B cell (primary cell): ENCODE measurements around the gene PDE11A. TPM values are rescaled to one million over a fixed set of nuclear protein-coding genes. Genes with fewer than 3 reads are reported as not detected.

ENCODE experiments used
- ATAC-seq: fragments of 200-7000 bp; cut with Tn5 transposase; one replicate; pipeline ENCODE4 v1.10.0; 2021; ENCODE audit warnings: low read depth, mild to moderate bottlenecking, moderate number of reproducible peaks, moderate library complexity
- CTCF ChIA-PET: fragments of 350-600 bp; sonication (Branson Sonifier 250); formaldehyde crosslinking; loops from one replicate; lab custom pipeline; 2021; ENCODE audit warnings: antibody characterized with exemption, inconsistent platforms; lab: Charles Lee
- POLR2A ChIA-PET: fragments of 350-600 bp; sonication (Branson Sonifier 250); formaldehyde crosslinking; loops from one replicate; lab custom pipeline; 2021; ENCODE audit warnings: antibody characterized with exemption; lab: Charles Lee
- DNase-seq: peaks from one replicate; pipeline ENCODE4 v3.0.0; 2013
- H2AFZ ChIP-seq: 2 replicates; pipeline ENCODE4 v1.6.1; 2012; ENCODE audit warnings: mild to moderate bottlenecking, low read depth, low read length; ENCODE audit not compliant: insufficient read depth, poor library complexity, severe bottlenecking
- H3K27ac ChIP-seq, 2 donors: 1 replicate in 1 of 2; 2 replicates in 1 of 2; pipeline ENCODE4 v1.5.1; 2012 to 2013; ENCODE audit warnings: low read length in 2 of 2, mild to moderate bottlenecking in 2 of 2, moderate library complexity in 1 of 2
- H3K27me3 ChIP-seq, 4 experiments: fragments of 200-600 bp in 1 of 4; sonication (generic) in 1 of 4; replicated peaks in 1 of 4; 1 replicate in 2 of 4; 2 replicates in 2 of 4; pipeline versions ENCODE4 v1.6.1 to v1.7.0; 2013 to 2016; ENCODE audit warnings: low read length in 3 of 4, mild to moderate bottlenecking in 2 of 4, mixed read lengths in 1 of 4, moderate library complexity in 1 of 4; ENCODE audit not compliant: insufficient read depth in 4 of 4, control insufficient read depth in 3 of 4; ENCODE audit errors: control extremely low read depth in 1 of 4
- H3K36me3 ChIP-seq, 2 experiments: replicated peaks in 1 of 2; 1 replicate in 1 of 2; 2 replicates in 1 of 2; pipeline versions ENCODE4 v1.6.1 to v1.7.1; 2013; ENCODE audit warnings: low read length in 1 of 2; ENCODE audit not compliant: insufficient read depth in 2 of 2, control insufficient read depth in 1 of 2; ENCODE audit errors: control extremely low read depth in 1 of 2, extremely low read depth in 1 of 2
- H3K4me1 ChIP-seq, 2 donors: fragments of 200-600 bp in 1 of 2; sonication (generic) in 1 of 2; 1 replicate in 1 of 2; 2 replicates in 1 of 2; pipeline versions ENCODE4 v1.5.1 to v1.6.1; 2013 to 2017; ENCODE audit warnings: low read length in 2 of 2; ENCODE audit not compliant: control insufficient read depth in 2 of 2, insufficient read depth in 2 of 2
- H3K4me2 ChIP-seq: replicated peaks from 2 replicates; pipeline ENCODE3; 2012; ENCODE audit warnings: mild to moderate bottlenecking, low read depth, low read length; ENCODE audit not compliant: poor library complexity, severe bottlenecking
- H3K4me3 ChIP-seq, 5 experiments: fragments of 200-600 bp in 1 of 5; sonication (generic) in 1 of 5; 1 replicate in 3 of 5; 2 replicates in 2 of 5; pipeline versions ENCODE4 v1.5.1 to v1.7.0; 2011 to 2016; ENCODE audit warnings: low read length in 4 of 5, mild to moderate bottlenecking in 4 of 5, low read depth in 2 of 5, control low read depth in 1 of 5, moderate library complexity in 1 of 5; ENCODE audit not compliant: insufficient read depth in 1 of 5; ENCODE audit errors: control extremely low read depth in 1 of 5, extremely low read depth in 1 of 5
- H3K79me2 ChIP-seq: fragments of 200-600 bp; sonication (generic); one replicate; pipeline ENCODE4 v1.6.0; 2016; ENCODE audit warnings: low read length; ENCODE audit not compliant: control insufficient read depth, insufficient read depth
- H3K9ac ChIP-seq: fragments of 200-600 bp; sonication (generic); 2 replicates; pipeline ENCODE4 v1.6.1; 2017; ENCODE audit warnings: mild to moderate bottlenecking, low read length, moderate library complexity
- H3K9me3 ChIP-seq, 3 donors: one replicate each; pipeline versions ENCODE4 v1.6.1 to v1.7.1; 2013; ENCODE audit warnings: low read length in 2 of 3; ENCODE audit not compliant: control insufficient read depth in 2 of 3, insufficient read depth in 1 of 3; ENCODE audit errors: control extremely low read depth in 1 of 3
- H4K20me1 ChIP-seq: 2 replicates; pipeline ENCODE4 v1.6.0; 2012; ENCODE audit warnings: mild to moderate bottlenecking, low read length; ENCODE audit not compliant: insufficient read depth, control insufficient read depth, poor library complexity, severe bottlenecking
- H3K27ac Mint-ChIP-seq: one replicate; pipeline ENCODE4 v1.8.0; 2021; ENCODE audit warnings: mixed read lengths
- H3K27me3 Mint-ChIP-seq: one replicate; pipeline ENCODE4 v1.8.0; 2021; ENCODE audit warnings: mixed read lengths
- H3K4me1 Mint-ChIP-seq: one replicate; pipeline ENCODE4 v1.8.0; 2021; ENCODE audit warnings: mixed read lengths
- H3K4me3 Mint-ChIP-seq: one replicate; pipeline ENCODE4 v1.8.0; 2021; ENCODE audit warnings: mixed read lengths
- H3K9me3 Mint-ChIP-seq: one replicate; pipeline ENCODE4 v1.8.0; 2022; ENCODE audit warnings: mixed read lengths; ENCODE audit not compliant: insufficient read depth
- CTCF ChIP-seq: fragments of 200-600 bp; IDR thresholded peaks from one replicate; pipeline ENCODE4 v1.8.0; 2022; ENCODE audit warnings: antibody characterized with exemption, mild to moderate bottlenecking
- EZH2 ChIP-seq: IDR thresholded peaks from 2 replicates; pipeline ENCODE4 v1.6.1; 2012; ENCODE audit warnings: borderline replicate concordance, low read depth, mild to moderate bottlenecking, moderate library complexity, low read length; ENCODE audit not compliant: insufficient read depth, poor library complexity, severe bottlenecking
- WGBS: methylation state at CpG from one replicate; pipeline ENCODE4 v1.1.5; 2013; ENCODE audit warnings: missing lambda C conversion rate; ENCODE audit not compliant: insufficient coverage; 5-methylcytosine and 5-hydroxymethylcytosine counted together
- intact Hi-C: fragments of 100-400 bp; cut with micrococcal nuclease; formaldehyde crosslinking; loops from one replicate; pipeline ENCODE4 v1.10.0; 2022
- polyA plus RNA-seq: library from polyadenylated mRNA; depleted of rRNA; stranded (reverse); fragments of >200 nt; gene quantifications from 2 replicates; pipeline ENCODE4 v1.2.3, GENCODE V29; 2012
- total RNA-seq, 2 donors: library from RNA; stranded (reverse); fragments of 120-200 nt in 1 of 2; gene quantifications; 1 replicate in 1 of 2; 2 replicates in 1 of 2; pipeline versions ENCODE4 v1.2.3 to v1.2.4, GENCODE V29; 2013 to 2022

The PDE11A gene
- total and polyA plus RNA-seq, 2 donors (not counting 1 experiment from before 2014, with no cell fraction given) = 0.25 TPM; not detected in 1

- H3K4me1 Mint-ChIP-seq = no peaks in the 10 kb centered on the region
- ChIA-PET POLR2A (no interaction called here), CTCF (no interaction called here)
- H3K9me3 Mint-ChIP-seq = no peaks in the 10 kb centered on the region
- Histone ChIP-seq H2AFZ (no peak overlapping the region), H3K9ac (no peak overlapping the region), H3K9me3 (no peaks in the 10 kb centered on the region), H3K27ac (no peak overlapping the region), H3K36me3 (no peaks in the 10 kb centered on the region), H3K79me2 (no peaks in the 10 kb centered on the region), H4K20me1 (no peaks in the 10 kb centered on the region), H3K27me3 (no peaks in the 10 kb centered on the region), H3K4me2 (no peak overlapping the region), H3K4me1 (no peaks in the 10 kb centered on the region), H3K4me3 (no peak overlapping the region)
- no peak for DNase-seq
- intact Hi-C loops = loop anchor here (10.0 kb wide), 1 partner anchor 1795 kb away; no protein-coding TSS in a partner anchor
- no peak for ATAC-seq
- H3K27ac Mint-ChIP-seq = no peak overlapping the region
- H3K4me3 Mint-ChIP-seq = no peak overlapping the region
- H3K27me3 Mint-ChIP-seq = peaks cover 14% of the 10 kb centered on the region
- TF ChIP-seq EZH2 (no peak), CTCF (no peak)
- WGBS = no CpG with 5 or more reads among the region's 1 CpG
Measured at GRCh38 chr2:178009813-178010212, 62.8 kb downstream of the PDE11A start.

- ATAC-seq (no peak), DNase-seq (no peak)
- Histone ChIP-seq H2AFZ (no peak overlapping the region), H3K36me3 (no peaks in the 10 kb centered on the region), H3K9me3 (no peaks in the 10 kb centered on the region), H3K27me3 (no peaks in the 10 kb centered on the region), H3K9ac (no peak overlapping the region), H3K4me2 (no peak overlapping the region), H3K79me2 (no peaks in the 10 kb centered on the region), H3K27ac (no peak overlapping the region), H3K4me3 (no peak overlapping the region), H3K4me1 (no peaks in the 10 kb centered on the region), H4K20me1 (no peaks in the 10 kb centered on the region)
- Mint-ChIP-seq H3K4me3 (no peak overlapping the region), H3K27ac (no peak overlapping the region), H3K9me3 (no peaks in the 10 kb centered on the region), H3K4me1 (no peaks in the 10 kb centered on the region), H3K27me3 (peaks cover 14% of the 10 kb centered on the region)
- ChIA-PET POLR2A (no interaction called here), CTCF (no interaction called here)
- TF ChIP-seq CTCF (no peak), EZH2 (no peak)
- WGBS = 70% methylated on average over 2 of the region's 5 CpGs
- intact Hi-C loops = no loop called here
Measured at GRCh38 chr2:178008636-178009289, 63.8 kb downstream of the PDE11A start.
